Inferior parietal cortex (tissue), 1 donor: Measurements from ENCODE around the gene CHTF8.

Experiments used
- DNase-seq: peaks from one replicate; pipeline ENCODE4 v3.0.0-alpha.2; 2016; ENCODE audit errors: extremely low spot score

CHTF8 gene

DNA sequence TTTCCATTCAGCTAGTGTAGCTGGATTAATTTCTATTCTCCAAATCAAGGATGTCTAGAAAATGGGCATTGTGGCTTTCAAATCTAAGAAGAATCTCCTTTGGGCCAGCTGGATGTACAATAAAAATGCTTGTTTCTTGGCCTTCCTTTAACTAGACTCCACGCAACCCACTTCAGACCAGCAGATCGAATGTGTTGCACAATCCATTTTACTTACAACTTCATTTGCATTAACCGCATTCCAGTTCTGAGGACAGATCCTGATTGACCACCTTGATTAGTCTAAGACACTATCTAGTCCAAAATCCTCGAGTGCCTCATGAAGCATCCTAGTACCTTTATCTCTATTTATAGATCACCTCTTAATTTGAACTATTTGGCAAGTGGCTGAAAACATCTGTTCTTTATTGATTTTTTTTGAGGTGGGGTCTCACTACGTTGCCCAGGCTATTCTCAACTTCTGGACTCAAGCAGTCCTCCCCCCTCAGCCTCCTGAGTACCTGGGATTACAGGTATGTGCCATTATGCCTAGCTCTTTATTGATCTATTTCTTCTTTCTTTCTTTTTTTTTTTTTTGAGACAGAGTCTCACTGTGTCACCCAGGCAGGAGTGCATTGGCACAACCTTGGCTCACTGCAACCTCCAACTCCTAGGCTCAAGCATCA is 47.2 kb downstream of the CHTF8 start:
- no peak for DNase-seq

GRCh38 chr16:69084289-69084688 is 48.1 kb downstream of the CHTF8 start:
- DNase-seq, result no peak

GRCh38 chr16:69083306-69083941 is 49.0 kb downstream of the CHTF8 start:
- DNase-seq, result no peak

DNA sequence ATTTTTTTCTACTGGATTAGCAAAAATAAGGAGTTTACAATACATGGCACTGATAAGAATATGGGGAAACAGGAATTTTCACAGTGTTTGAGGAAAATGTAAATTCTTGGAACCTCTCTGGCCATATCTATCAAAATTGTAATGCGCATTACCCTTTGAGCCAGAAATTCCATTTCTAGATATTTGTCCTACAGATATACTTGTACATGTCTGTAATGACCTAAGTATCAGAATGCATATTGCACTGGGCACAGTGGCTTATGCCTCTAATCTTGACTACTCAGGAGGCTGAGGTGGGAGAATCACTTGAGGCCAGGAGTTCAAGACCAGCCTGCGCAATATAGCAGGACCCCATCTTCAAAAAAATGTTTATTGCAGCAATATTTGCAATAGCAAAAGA is 52.7 kb downstream of the CHTF8 start:
- no peak for DNase-seq

GRCh38 chr16:69078073-69078472 is 54.3 kb downstream of the CHTF8 start:
- DNase-seq, result no peak

DNA sequence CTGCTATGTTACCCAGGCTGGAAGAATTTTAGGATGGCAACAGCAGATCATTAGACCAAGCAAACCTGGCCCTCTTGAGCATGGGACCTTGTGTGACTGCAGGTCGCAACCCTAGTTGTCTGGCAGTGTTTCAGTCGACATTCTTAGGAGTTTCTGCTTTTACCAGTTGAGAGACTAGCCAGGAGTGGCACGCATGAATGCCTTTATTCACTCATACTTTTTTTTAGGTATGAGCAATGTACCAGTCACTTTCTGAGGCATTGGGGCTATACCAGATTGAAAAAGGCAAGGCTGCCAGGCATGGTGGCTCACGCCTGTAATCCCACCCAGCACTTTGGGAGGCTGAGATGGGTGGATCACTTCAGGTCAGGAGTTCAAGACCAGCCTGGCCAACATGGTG is 55.1 kb downstream of the CHTF8 start:
- no peak for DNase-seq

DNA sequence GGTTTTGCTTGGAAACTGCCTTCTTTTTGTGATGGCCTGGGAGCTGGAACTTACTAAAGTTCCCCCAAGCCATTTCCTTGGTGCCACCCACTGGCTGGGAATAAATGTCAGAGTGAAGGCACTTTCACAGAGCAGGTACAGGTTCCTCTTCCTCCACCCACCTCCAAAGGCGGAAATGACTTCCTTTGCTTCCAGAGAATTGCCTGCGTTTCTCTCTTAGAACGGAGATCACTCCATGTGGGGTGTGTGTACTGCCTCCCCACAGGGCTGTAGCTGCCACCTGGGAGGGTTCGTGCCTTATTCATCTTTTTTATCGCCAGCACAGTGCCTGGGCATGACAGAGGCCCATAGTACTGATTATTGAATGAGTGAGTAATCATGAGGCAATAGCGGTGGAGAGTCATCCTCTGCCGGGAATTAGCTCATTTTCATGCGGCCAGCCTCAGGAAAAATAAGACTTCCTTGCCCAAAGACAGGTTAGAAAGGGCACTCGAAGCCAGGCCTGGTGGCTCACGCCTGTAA is 59.1 kb downstream of the CHTF8 start:
- no peak for DNase-seq

DNA sequence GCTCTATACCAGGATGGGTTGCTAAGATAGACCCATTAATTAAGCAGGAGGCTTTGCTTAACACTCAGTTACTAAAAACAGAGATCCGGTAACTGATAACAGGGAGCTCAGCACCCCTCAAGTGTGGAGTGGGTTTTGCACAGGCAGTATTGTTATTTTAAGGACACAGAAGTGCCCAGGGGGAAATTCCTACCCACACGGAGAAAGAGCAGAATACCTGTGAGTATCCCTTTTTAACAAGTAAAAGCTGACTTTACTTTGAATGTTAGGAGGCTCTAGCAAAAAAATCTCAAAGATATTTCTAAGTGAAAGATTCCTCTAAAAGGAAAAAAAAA is 59.8 kb downstream of the CHTF8 start:
- DNase-seq, result no peak

GRCh38 chr16:69071036-69071435 is 61.4 kb downstream of the CHTF8 start:
- no peak for DNase-seq

DNA sequence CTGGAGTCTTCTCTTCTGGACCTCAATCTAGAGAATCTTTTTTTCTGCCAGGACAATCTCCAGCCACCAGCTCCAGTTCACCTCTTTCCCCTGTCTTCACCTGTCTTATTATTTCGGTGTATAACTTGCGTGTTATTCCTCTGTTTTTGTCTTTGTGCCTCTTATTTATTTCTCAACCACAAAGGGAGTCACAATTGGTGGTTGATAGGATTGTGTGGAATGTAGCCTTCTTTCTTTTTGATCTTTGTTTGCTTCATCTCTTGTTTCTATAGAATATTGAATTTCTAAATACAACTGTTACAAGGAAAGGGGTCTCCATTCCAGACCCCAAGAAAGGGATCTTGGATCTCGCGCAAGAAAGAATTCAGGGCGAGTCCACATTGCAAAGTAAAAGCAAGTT is 62.9 kb downstream of the CHTF8 start:
- no peak for DNase-seq
